Fibroblast of pulmonary artery (primary cell): Measurements from ENCODE around the gene SERTAD2.

Experiments
- DNase-seq: peaks from one replicate; pipeline ENCODE4 v3.0.0-alpha.2; 2010; ENCODE audit warnings: low read depth
- H3K4me3 ChIP-seq: replicated peaks from 2 replicates; pipeline ENCODE4 v1.5.1; 2011; ENCODE audit warnings: low read depth, mild to moderate bottlenecking, control low read depth, low read length, moderate library complexity
- TF ChIP-seq, protein P1 (sequence below): IDR thresholded peaks from 2 replicates; pipeline ENCODE4 v1.5.1; 2011; ENCODE audit warnings: mild to moderate bottlenecking, control low read depth, low read length, inconsistent platforms; ENCODE audit errors: missing control alignments

The SERTAD2 gene

DNA sequence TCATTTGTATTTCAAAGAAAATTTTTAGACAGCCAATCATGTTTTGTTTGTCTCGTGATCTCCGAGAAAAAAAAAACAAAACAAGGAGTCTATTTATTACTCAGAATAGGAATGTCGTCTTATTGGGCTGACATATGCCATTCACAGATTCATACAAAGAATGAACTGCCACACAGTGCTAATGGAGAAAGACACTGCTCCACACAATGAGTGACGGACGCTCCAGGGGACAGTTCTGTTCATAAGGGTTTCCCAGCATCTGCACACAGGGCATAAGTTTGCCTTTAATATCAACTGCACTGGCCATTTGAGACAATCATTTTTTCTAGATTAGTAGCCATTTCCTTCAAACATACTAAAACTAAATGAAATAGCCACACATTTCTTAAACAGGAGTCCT lies 3.4 kb downstream of the SERTAD2 start:
- TF ChIP-seq, protein P1, sequence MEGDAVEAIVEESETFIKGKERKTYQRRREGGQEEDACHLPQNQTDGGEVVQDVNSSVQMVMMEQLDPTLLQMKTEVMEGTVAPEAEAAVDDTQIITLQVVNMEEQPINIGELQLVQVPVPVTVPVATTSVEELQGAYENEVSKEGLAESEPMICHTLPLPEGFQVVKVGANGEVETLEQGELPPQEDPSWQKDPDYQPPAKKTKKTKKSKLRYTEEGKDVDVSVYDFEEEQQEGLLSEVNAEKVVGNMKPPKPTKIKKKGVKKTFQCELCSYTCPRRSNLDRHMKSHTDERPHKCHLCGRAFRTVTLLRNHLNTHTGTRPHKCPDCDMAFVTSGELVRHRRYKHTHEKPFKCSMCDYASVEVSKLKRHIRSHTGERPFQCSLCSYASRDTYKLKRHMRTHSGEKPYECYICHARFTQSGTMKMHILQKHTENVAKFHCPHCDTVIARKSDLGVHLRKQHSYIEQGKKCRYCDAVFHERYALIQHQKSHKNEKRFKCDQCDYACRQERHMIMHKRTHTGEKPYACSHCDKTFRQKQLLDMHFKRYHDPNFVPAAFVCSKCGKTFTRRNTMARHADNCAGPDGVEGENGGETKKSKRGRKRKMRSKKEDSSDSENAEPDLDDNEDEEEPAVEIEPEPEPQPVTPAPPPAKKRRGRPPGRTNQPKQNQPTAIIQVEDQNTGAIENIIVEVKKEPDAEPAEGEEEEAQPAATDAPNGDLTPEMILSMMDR, result no peak
- H3K4me3 ChIP-seq, result no peak overlapping the region
- no peak for DNase-seq

DNA sequence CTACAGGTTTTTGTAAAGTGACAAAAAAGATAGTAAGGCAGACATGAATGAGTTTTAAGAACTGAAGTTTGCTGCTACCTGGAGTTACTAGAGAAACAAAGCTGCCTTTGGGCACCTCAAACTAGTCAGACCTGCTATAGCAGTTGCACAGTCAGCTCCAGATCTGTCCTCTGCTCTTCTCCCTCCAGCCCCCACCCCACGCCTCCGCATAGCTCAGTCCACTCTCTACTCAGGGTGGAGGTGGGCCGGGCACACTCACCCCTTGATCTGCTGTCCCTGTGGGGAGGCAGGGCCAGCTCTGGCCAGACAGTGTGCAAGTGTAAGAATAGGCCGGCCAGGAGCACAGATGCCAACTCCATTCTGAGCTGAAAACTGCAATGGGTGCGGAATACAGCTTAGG lies 4.1 kb downstream of the SERTAD2 start:
- no peak for DNase-seq
- H3K4me3 ChIP-seq, result no peak overlapping the region
- TF ChIP-seq, protein P1, result no peak

DNA sequence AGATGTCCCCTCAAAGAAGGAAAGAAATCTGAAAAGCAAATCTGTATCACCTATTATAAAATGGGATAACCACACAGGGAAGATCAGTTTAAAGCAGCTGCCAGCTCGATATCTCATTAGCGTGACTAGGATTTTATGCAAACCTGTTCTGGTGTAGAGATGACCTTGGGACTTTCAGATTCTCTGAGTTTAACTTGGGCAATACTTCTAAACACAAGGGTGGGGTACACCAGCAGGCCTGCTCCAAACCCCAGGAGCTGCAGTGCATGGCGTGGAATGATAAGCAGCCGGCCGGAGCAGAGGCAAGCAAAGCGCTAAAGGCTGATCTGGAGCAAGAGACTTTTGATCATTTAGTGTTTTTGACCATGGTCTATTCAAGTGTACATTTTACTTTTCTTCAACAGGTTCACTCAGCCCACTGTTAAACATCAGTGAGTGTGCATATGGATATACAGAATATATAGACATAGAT lies 4.7 kb downstream of the SERTAD2 start:
- TF ChIP-seq, protein P1, result no peak
- H3K4me3 ChIP-seq, result no peak overlapping the region
- DNase-seq, result no peak

DNA sequence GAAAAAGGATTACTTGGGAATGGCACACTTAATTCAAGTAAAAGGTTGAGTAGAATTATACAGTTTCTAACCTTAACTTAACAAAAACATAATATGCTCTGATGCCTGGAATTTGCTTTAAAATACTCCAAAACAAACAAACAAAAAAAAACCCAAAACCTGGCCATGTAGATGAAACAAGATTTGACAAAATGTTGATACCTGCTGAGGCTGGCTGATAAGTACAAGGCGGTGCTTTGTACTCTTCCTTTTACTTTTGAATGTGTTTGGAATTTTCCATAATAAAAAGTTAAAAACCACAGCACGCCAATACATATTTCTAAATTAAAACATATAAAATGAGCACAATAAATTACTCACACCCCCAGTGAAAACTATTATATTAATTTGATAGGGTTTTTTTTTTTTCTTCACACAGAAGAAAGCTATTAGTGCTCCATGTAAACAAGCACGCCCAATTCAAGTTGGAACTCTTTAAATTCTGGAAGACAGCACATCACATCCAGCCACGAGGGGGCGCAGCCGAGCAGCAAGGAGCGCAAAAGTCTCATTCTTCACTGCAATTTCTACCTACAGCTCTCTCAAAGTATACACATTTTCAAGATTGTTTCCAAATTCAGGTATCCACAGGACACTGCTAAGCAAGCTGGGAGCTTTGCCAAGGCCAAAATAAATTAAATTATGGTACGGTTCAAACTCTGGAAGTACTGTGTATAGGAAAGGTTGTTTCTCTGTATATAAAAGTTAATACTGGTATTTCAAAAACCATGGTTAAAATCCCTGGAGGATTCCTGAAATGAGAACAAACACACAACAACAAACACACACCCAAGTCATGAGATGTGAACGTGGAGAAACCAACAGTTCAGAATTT lies 7.5 kb downstream of the SERTAD2 start:
- peak; percentile 85 for DNase-seq
- H3K4me3 ChIP-seq, result peak overlapping the region; percentile 8
- TF ChIP-seq, protein P1, result peak; percentile 93

DNA sequence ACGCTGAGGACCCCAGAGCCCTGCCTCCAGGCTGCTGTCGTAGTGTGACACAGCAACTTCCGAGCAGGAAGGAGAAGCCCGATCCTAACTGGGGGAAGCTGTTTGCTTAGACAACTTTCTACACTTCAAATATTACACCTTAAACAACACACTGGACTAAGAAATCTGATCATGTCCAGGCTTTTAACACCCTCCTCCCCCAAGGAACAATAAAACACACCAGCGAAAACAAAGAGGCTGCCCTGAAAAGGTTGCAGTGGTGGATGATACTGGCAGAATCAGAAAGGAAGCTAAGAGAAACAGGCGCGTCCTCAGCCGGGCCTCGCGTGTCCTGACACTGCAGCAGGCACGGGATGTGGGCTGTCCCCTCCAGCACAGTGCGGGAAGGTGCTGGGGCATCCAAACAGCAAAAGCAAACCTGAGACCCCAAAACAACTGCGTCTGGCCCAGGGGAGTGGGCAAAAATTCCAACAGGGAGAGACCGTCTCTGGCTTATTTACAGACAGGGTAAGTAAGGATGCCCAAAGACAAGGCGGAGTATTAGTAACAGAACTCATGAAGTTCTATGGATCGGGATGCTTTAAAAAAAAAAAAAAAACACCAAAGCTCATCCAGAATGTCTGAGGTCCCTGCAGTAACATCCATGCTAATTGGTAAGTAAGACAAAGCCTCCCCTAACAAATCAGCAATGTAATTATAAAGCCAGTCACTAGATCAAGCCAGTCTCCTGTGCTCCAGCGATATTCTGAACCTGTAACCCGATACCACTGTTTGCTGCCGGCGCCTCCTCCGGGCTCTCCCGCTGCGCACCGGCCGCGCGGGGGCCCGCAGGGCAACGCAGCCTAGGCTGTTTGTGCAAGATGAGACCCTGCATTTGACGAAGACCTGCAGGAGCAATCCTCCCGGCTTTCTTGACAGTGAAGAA lies 9.0 kb downstream of the SERTAD2 start:
- H3K4me3 ChIP-seq, result peak overlapping the region; percentile 63
- DNase-seq, result peak; percentile 88
- TF ChIP-seq, protein P1, result peak; percentile 16

DNA sequence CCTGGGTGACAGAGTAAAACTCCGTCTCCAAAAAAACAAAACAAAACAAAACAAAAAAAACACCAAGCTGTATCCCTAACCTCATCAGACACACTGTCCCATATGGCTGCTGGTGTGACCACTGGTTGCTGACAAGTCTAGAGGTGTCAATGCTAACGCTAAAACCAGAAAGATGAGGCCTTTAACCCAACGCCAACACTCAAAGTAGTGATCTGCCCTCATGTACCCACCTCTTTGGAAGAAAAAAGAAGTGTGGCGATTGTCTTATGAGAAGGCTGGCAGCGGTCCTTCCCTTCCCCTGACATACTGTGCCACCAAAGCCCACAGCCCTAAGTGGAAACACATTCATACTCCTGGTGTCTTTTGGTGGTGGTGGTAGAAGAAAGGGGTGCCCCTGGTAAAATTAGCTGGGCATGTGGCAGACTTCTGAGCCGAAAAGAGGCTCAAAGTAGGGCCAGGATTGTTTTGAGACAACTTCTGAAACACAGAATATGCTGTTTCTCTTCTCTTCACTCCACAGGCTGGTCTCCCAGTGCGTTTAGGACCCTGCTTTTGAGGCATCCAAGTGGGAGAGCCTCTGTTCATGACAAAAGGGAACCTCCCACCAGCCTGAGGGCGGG lies 9.8 kb downstream of the SERTAD2 start:
- DNase-seq, result no peak
- H3K4me3 ChIP-seq, result peak overlapping the region; percentile 63
- TF ChIP-seq, protein P1, result no peak
